Chondrocyte (in vitro differentiated cells): ENCODE measurements around the gene IRF2. TPM values are rescaled to one million over a fixed set of nuclear protein-coding genes. Genes with fewer than 3 reads are reported as not detected.
"Not testable (repeated sequence)": the region's sequence is repeated elsewhere in the genome, so short reads cannot be mapped to it uniquely, and the experiment has no call there.

ENCODE experiments used
- DNase-seq: peaks from one replicate; pipeline ENCODE4 v3.0.0; 2021; ENCODE audit warnings: mixed read lengths, low spot score
- H3K27ac Mint-ChIP-seq: one replicate; pipeline ENCODE4 v1.8.0; 2021; ENCODE audit warnings: mild to moderate bottlenecking, moderate library complexity, mixed read lengths; ENCODE audit not compliant: unreplicated experiment
- H3K27me3 Mint-ChIP-seq: 2 replicates; pipeline ENCODE4 v1.8.0; 2021; ENCODE audit warnings: low read depth, mixed read lengths
- H3K36me3 Mint-ChIP-seq: 2 replicates; pipeline ENCODE4 v1.8.0; 2021; ENCODE audit warnings: low read depth, mixed read lengths
- H3K4me1 Mint-ChIP-seq: 2 replicates; pipeline ENCODE4 v1.8.0; 2021; ENCODE audit warnings: low read depth, mild to moderate bottlenecking, mixed read lengths
- H3K4me3 Mint-ChIP-seq: one replicate; pipeline ENCODE4 v1.8.0; 2021; ENCODE audit warnings: mild to moderate bottlenecking, moderate library complexity, mixed read lengths; ENCODE audit not compliant: unreplicated experiment
- H3K9me3 Mint-ChIP-seq: 2 replicates; pipeline ENCODE4 v1.8.0; 2021; ENCODE audit warnings: low read depth, mixed read lengths
- CTCF ChIP-seq: fragments of 200-600 bp; sonication (generic); IDR thresholded peaks from 2 replicates; pipeline ENCODE4 v1.5.0; 2021; ENCODE audit warnings: antibody characterized with exemption, mild to moderate bottlenecking, moderate library complexity
- total RNA-seq: library from RNA; stranded (reverse); gene quantifications from 3 replicates; pipeline ENCODE4 v1.2.1, GENCODE V29; 2021

The IRF2 gene
- total RNA-seq, 1 donor from 2014 or later, result 13.2 TPM

GRCh38 chr4:184380707-184381106 lies 93.6 kb downstream of the IRF2 start:
- H3K36me3 Mint-ChIP-seq, result peaks cover 1% of the 10 kb centered on the region
- H3K4me1 Mint-ChIP-seq, result peaks cover 38% of the 10 kb centered on the region
- peaks cover 9% of the 10 kb centered on the region for H3K9me3 Mint-ChIP-seq
- H3K4me3 Mint-ChIP-seq, result no peak overlapping the region
- no peak for TF ChIP-seq CTCF
- H3K27ac Mint-ChIP-seq, result no peak overlapping the region
- H3K27me3 Mint-ChIP-seq, result no peaks in the 10 kb centered on the region
- DNase-seq, result no peak

GRCh38 chr4:184380214-184380613 lies 94.1 kb downstream of the IRF2 start:
- H3K27ac Mint-ChIP-seq, H3K4me3 Mint-ChIP-seq, H3K27me3 Mint-ChIP-seq, H3K36me3 Mint-ChIP-seq, DNase-seq, H3K9me3 Mint-ChIP-seq: not testable (repeated sequence)
- peaks cover 33% of the 10 kb centered on the region for H3K4me1 Mint-ChIP-seq

GRCh38 chr4:184376923-184377322 lies 97.4 kb downstream of the IRF2 start:
- no peak overlapping the region for H3K27ac Mint-ChIP-seq
- H3K36me3 Mint-ChIP-seq, result peaks cover 1% of the 10 kb centered on the region
- H3K4me1 Mint-ChIP-seq, result peaks cover under 1% of the 10 kb centered on the region
- no peak for TF ChIP-seq CTCF
- no peak overlapping the region for H3K4me3 Mint-ChIP-seq
- DNase-seq, result no peak
- H3K27me3 Mint-ChIP-seq, result no peaks in the 10 kb centered on the region
- H3K9me3 Mint-ChIP-seq, result peaks cover 9% of the 10 kb centered on the region

GRCh38 chr4:184376126-184376838 lies 98.1 kb downstream of the IRF2 start:
- no peak for TF ChIP-seq CTCF
- peaks cover 9% of the 10 kb centered on the region for H3K9me3 Mint-ChIP-seq
- no peaks in the 10 kb centered on the region for H3K4me1 Mint-ChIP-seq
- no peaks in the 10 kb centered on the region for H3K27me3 Mint-ChIP-seq
- no peak overlapping the region for H3K4me3 Mint-ChIP-seq
- H3K36me3 Mint-ChIP-seq, result peaks cover 1% of the 10 kb centered on the region
- H3K27ac Mint-ChIP-seq, result no peak overlapping the region
- DNase-seq, result no peak

- H3K4me1 Mint-ChIP-seq, DNase-seq, H3K9me3 Mint-ChIP-seq, H3K36me3 Mint-ChIP-seq, H3K27me3 Mint-ChIP-seq, H3K4me3 Mint-ChIP-seq, H3K27ac Mint-ChIP-seq: not testable (repeated sequence)
These were observed 98.7 kb downstream of the IRF2 start for GRCh38 chr4:184375623-184376022.

- Mint-ChIP-seq H3K4me3 (no peak overlapping the region), H3K9me3 (peaks cover 9% of the 10 kb centered on the region), H3K27ac (no peak overlapping the region), H3K27me3 (no peaks in the 10 kb centered on the region), H3K36me3 (peaks cover 1% of the 10 kb centered on the region), H3K4me1 (peaks cover 1% of the 10 kb centered on the region)
- DNase-seq, result no peak
- no peak for TF ChIP-seq CTCF
These were observed 99.3 kb downstream of the IRF2 start for GRCh38 chr4:184375027-184375426.
